HFFc6 (cell line): ENCODE measurements around the gene CLIC1. TPM values are rescaled to one million over a fixed set of nuclear protein-coding genes. Genes with fewer than 3 reads are reported as not detected.

Source experiments
- DNase-seq: peaks from one replicate; pipeline ENCODE4 v3.0.0-alpha.2; 2018
- H3K27ac Mint-ChIP-seq: 2 replicates; pipeline ENCODE4 v1.8.0; 2020; ENCODE audit warnings: mild to moderate bottlenecking, mixed read lengths
- H3K27me3 Mint-ChIP-seq: 2 replicates; pipeline ENCODE4 v1.8.0; 2021; ENCODE audit warnings: mild to moderate bottlenecking, moderate library complexity, mixed read lengths; ENCODE audit not compliant: insufficient read depth
- H3K36me3 Mint-ChIP-seq: 2 replicates; pipeline ENCODE4 v1.8.0; 2021; ENCODE audit warnings: low read depth, mixed read lengths
- H3K4me1 Mint-ChIP-seq: 2 replicates; pipeline ENCODE4 v1.8.0; 2020; ENCODE audit warnings: low read depth, mixed read lengths
- H3K4me3 Mint-ChIP-seq: 2 replicates; pipeline ENCODE4 v1.8.0; 2020; ENCODE audit warnings: mild to moderate bottlenecking, moderate library complexity, mixed read lengths
- H3K9me3 Mint-ChIP-seq: 2 replicates; pipeline ENCODE4 v1.8.0; 2020; ENCODE audit warnings: mild to moderate bottlenecking, mixed read lengths
- total RNA-seq, 6 experiments: library from RNA; stranded (reverse); fragmentation: NEBNext Ultra II Directional; extraction: Animal tissue kit (Norgen Biotek cat#: 25700); gene quantifications; 2 replicates in 1 of 6; 3 replicates in 5 of 6; pipeline ENCODE4 v1.2.3, GENCODE V29; 2021
- TF ChIP-seq, protein P1 (sequence below): fragments of 200-600 bp; sonication (generic); IDR thresholded peaks from 2 replicates; pipeline ENCODE4 v1.5.0; 2021; ENCODE audit warnings: antibody characterized with exemption, mild to moderate bottlenecking

CLIC1 gene
- total RNA-seq, 6 experiments from 2014 or later = 638 to 833 (median 745) TPM

DNA sequence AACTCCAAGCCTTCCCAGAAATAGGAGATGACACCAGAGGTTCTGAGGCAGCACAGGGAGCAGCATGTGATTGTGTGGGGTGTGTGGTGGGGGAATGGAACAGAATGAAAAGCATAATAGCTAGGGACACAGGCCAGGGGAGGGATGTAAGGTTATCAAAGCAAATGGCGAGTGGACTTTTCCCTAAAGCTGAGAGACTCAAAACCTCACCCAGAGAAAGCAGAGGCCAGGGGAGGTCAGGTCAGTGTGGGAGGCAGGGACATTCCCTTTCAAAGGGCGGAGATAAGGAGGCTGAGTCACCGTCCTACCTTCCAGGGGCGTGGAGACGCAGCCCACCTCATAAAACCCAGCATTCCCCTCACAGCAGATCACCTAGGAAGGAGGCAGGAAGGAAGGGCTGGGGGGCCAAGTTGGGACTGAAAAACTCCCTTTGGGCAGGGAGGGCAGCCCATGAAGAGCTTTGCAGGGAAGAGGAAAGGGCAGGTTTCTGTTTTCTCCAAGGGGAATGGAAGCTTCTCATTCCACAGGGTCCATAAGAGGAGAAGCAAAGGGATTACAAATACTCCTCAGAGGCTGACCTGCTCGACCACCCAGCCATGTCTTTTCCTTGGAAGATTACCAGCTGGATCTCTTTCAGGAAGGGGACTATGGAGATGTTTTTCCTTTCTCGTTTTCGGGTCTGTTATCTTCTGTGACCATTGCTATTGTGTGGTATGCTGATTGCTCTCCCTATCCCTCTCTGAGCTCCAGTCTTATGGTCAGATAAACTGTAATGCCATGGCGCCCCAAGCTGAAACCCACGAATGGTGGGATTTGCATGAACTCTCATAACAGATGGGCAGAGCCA lies 45.9 kb downstream of the CLIC1 start:
- no peak for DNase-seq
- TF ChIP-seq, protein P1, sequence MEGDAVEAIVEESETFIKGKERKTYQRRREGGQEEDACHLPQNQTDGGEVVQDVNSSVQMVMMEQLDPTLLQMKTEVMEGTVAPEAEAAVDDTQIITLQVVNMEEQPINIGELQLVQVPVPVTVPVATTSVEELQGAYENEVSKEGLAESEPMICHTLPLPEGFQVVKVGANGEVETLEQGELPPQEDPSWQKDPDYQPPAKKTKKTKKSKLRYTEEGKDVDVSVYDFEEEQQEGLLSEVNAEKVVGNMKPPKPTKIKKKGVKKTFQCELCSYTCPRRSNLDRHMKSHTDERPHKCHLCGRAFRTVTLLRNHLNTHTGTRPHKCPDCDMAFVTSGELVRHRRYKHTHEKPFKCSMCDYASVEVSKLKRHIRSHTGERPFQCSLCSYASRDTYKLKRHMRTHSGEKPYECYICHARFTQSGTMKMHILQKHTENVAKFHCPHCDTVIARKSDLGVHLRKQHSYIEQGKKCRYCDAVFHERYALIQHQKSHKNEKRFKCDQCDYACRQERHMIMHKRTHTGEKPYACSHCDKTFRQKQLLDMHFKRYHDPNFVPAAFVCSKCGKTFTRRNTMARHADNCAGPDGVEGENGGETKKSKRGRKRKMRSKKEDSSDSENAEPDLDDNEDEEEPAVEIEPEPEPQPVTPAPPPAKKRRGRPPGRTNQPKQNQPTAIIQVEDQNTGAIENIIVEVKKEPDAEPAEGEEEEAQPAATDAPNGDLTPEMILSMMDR = no peak
- no peaks in the 10 kb centered on the region for H3K9me3 Mint-ChIP-seq
- peaks cover 9% of the 10 kb centered on the region; the same call in 1 of the 2 replicates for H3K36me3 Mint-ChIP-seq
- H3K4me3 Mint-ChIP-seq = no peak overlapping the region
- H3K4me1 Mint-ChIP-seq = no peaks in the 10 kb centered on the region
- H3K27ac Mint-ChIP-seq = 0 out of 2 replicates have a peak overlapping the region, but pooled peaks have one; percentile 8
- H3K27me3 Mint-ChIP-seq = no peaks in the 10 kb centered on the region

DNA sequence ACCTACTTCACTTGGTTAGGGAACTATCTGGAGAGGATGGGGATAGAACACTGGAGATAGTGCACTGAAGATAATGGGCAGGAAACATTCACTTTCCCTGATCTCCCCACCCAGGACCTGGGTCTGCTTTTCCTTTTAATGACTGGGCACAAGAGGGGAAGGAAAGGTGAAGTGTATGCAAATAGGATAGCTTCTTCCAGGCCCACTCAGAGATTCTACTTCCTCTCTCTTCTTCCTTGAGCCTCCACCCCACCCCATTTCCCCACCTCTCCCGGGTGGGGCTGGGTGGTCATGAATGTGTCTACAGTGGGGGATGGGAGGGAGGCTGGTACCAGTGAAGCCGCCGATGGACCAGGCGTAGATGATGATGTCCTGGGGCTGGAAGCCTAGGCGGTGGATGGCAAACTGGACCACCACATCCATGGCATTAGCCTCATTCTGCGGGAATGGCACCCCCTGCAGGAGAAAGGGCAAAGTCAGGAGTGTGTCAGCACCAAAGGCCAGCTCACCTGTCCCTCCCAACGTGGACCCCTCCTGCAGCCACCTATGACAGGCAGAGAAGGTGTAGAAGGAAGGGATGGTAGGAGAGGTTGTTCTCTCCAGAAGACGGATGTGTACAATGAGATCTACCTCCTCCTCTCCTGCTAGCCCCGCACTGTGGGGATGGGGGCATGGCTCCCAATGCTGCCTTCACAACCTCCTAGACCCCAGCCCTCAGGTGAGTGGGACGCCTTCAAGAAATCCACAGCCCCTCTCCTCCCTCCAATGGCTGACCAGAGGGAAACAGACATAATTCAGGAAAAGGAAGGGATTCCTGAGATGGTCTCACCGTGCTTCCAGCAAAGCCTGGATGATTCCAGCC lies 46.9 kb downstream of the CLIC1 start:
- H3K36me3 Mint-ChIP-seq = peaks cover 9% of the 10 kb centered on the region; the same call in 1 of the 2 replicates
- no peak for DNase-seq
- H3K27me3 Mint-ChIP-seq = no peaks in the 10 kb centered on the region
- no peak overlapping the region for H3K4me3 Mint-ChIP-seq
- H3K4me1 Mint-ChIP-seq = no peaks in the 10 kb centered on the region
- H3K9me3 Mint-ChIP-seq = no peaks in the 10 kb centered on the region
- TF ChIP-seq, protein P1 = peak; percentile 75
- H3K27ac Mint-ChIP-seq = no peak overlapping the region

DNA sequence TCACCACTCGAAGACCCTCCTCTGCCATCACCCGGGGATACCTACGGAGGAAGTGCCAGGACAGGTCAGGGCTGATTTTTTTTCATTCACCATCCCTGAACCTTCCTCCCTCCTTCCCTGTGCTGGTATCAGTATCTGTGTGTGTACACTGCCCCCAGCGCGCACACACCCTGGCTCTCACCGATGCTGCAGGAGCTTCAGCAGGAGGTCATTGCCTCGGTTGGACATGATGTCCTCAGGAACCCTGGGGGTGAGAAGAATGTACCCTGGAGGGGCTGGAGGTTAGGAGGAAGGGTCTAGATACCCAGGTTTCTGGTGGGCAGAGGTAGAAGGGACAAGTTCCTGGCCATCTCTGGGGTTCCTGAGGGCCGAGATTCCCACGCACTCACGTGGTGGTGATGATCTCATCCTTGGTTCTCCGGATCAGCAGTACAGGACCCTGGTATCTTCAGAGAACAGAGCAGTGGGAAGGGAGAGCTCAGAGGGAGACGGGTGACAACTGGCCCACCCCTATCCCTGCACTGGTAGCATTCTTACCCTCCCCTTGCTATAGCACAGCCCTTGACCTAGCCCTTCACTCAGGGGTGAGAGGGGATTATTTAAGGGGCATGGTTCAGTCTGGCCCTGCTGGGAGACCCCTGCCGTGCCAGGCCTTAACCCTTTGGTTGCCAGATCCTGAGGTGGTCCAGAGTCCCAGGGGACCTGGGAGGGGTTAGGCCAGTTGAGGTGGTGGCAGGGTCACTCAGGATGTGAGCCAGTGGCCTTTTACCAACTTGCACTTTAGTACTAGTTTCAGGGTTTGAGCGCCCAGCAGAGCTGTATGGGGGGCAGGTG lies 48.3 kb downstream of the CLIC1 start:
- Mint-ChIP-seq H3K36me3 (peaks cover 9% of the 10 kb centered on the region; the same call in 1 of the 2 replicates), H3K4me1 (no peaks in the 10 kb centered on the region), H3K4me3 (no peak overlapping the region), H3K9me3 (no peaks in the 10 kb centered on the region), H3K27ac (no peak overlapping the region), H3K27me3 (no peaks in the 10 kb centered on the region; the same call in 1 of the 2 replicates)
- DNase-seq = no peak
- TF ChIP-seq, protein P1 = no peak

DNA sequence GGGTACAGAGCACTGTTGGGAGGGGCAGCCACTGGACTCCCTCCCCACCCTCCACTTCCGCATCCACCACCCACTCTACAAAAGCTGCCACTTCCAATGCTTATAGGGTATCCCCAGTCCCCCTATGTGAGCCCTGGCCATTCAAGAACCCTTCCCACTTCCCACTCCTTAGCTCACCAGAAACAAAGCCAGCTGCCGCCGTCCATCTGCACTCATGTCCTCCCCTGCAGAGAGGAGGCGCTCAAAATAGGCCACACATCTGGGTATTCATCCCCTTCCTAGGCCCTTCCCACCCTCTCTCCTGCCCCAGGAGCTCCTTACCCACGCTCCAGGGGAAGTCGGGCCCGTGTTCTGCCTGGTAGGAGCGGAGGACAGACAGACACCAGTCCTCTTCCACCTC lies 49.0 kb downstream of the CLIC1 start:
- TF ChIP-seq, protein P1 = no peak
- no peak for DNase-seq
- Mint-ChIP-seq H3K27me3 (no peaks in the 10 kb centered on the region; the same call in 1 of the 2 replicates), H3K4me1 (no peaks in the 10 kb centered on the region), H3K4me3 (no peak overlapping the region), H3K9me3 (no peaks in the 10 kb centered on the region), H3K27ac (no peak overlapping the region), H3K36me3 (peaks cover 9% of the 10 kb centered on the region; the same call in 1 of the 2 replicates)

DNA sequence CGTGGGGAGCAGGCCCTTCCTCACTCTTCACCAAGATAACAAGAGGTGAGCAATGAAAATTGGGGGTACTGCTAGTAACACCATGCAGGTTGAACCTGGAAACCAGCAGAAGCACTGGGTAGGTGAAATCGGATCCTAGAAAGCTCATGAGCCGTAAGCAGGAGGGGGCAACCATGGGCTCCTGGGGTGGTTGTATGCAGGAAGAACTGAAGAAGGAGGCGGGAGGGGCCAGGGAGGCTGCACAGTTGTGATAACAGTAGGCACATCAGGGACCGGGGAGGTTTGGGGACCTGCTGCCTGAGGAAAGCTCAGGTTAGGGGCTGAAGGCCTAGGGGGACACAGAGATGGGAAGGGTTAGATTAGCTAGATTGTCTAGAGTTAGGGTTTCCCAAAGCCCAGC lies 49.8 kb downstream of the CLIC1 start:
- Mint-ChIP-seq H3K4me3 (no peak overlapping the region), H3K27ac (no peak overlapping the region), H3K4me1 (peaks cover 3% of the 10 kb centered on the region), H3K27me3 (no peaks in the 10 kb centered on the region; the same call in 1 of the 2 replicates), H3K9me3 (no peaks in the 10 kb centered on the region), H3K36me3 (peaks cover 9% of the 10 kb centered on the region; the same call in 1 of the 2 replicates)
- TF ChIP-seq, protein P1 = no peak
- no peak for DNase-seq
